Peyer's patch (tissue), 4 donors: ENCODE measurements around the gene APPL1.

Experiments used
- CTCF ChIP-seq, 6 experiments: fragments of 450-650 bp in 4 of 6; fragments of 200-600 bp in 2 of 6; sonication (generic) in 1 of 6; IDR thresholded peaks; one replicate each; pipeline ENCODE4 v1.5.1; 2017 to 2019; ENCODE audit warnings: antibody characterized with exemption in 6 of 6, mild to moderate bottlenecking in 3 of 6, moderate library complexity in 1 of 6
- POLR2A ChIP-seq, 2 donors: fragments of 450-650 bp; IDR thresholded peaks; one replicate each; pipeline ENCODE4 v1.5.1; 2017; ENCODE audit warnings: antibody characterized with exemption in 2 of 2, mild to moderate bottlenecking in 2 of 2, moderate library complexity in 2 of 2

GRCh38 chr3:57257678-57258077 is 30.1 kb downstream of the APPL1 start:
- TF ChIP-seq CTCF (IDR thresholded peaks at IDR 0.05), result no peak
- TF ChIP-seq POLR2A (IDR thresholded peaks at IDR 0.05), result no peak
